ENCODE measurements around the gene ADARB1.

GRCh38 chr21:45252448-45252925 lies 178.1 kb downstream of the ADARB1 start:
- TF ChIP-seq CTCF (conservative IDR thresholded peaks at IDR 0.05; ENCODE audit: low read length) (no peak), EZH2phosphoT487 (IDR thresholded peaks at IDR 0.05; ENCODE audit: borderline replicate concordance, low read depth, low read length) (no peak)

All from OCI-LY7 (cell line).